Chondrocyte (in vitro differentiated cells): ENCODE results near the gene SYNE1. TPM values are rescaled to one million over a fixed set of nuclear protein-coding genes. Genes with fewer than 3 reads are reported as not detected.
"Not testable (repeated sequence)": the region's sequence is repeated elsewhere in the genome, so short reads cannot be mapped to it uniquely, and the experiment has no call there.

Source experiments
- DNase-seq: peaks from one replicate; pipeline ENCODE4 v3.0.0; 2021; ENCODE audit warnings: mixed read lengths, low spot score
- H3K27ac Mint-ChIP-seq: one replicate; pipeline ENCODE4 v1.8.0; 2021; ENCODE audit warnings: mild to moderate bottlenecking, moderate library complexity, mixed read lengths; ENCODE audit not compliant: unreplicated experiment
- H3K27me3 Mint-ChIP-seq: 2 replicates; pipeline ENCODE4 v1.8.0; 2021; ENCODE audit warnings: low read depth, mixed read lengths
- H3K36me3 Mint-ChIP-seq: 2 replicates; pipeline ENCODE4 v1.8.0; 2021; ENCODE audit warnings: low read depth, mixed read lengths
- H3K4me1 Mint-ChIP-seq: 2 replicates; pipeline ENCODE4 v1.8.0; 2021; ENCODE audit warnings: low read depth, mild to moderate bottlenecking, mixed read lengths
- H3K4me3 Mint-ChIP-seq: one replicate; pipeline ENCODE4 v1.8.0; 2021; ENCODE audit warnings: mild to moderate bottlenecking, moderate library complexity, mixed read lengths; ENCODE audit not compliant: unreplicated experiment
- H3K9me3 Mint-ChIP-seq: 2 replicates; pipeline ENCODE4 v1.8.0; 2021; ENCODE audit warnings: low read depth, mixed read lengths
- long read RNA-seq: library from polyadenylated mRNA; stranded (forward); transcript quantifications from one replicate; pipeline ENCODE4 v2.0.0, GENCODE V29; 2021
- total RNA-seq: library from RNA; stranded (reverse); gene quantifications from 3 replicates; pipeline ENCODE4 v1.2.1, GENCODE V29; 2021
- TF ChIP-seq, protein P1 (sequence below): fragments of 200-600 bp; sonication (generic); IDR thresholded peaks from 2 replicates; pipeline ENCODE4 v1.5.0; 2021; ENCODE audit warnings: antibody characterized with exemption, mild to moderate bottlenecking, moderate library complexity

SYNE1 gene, protein sequence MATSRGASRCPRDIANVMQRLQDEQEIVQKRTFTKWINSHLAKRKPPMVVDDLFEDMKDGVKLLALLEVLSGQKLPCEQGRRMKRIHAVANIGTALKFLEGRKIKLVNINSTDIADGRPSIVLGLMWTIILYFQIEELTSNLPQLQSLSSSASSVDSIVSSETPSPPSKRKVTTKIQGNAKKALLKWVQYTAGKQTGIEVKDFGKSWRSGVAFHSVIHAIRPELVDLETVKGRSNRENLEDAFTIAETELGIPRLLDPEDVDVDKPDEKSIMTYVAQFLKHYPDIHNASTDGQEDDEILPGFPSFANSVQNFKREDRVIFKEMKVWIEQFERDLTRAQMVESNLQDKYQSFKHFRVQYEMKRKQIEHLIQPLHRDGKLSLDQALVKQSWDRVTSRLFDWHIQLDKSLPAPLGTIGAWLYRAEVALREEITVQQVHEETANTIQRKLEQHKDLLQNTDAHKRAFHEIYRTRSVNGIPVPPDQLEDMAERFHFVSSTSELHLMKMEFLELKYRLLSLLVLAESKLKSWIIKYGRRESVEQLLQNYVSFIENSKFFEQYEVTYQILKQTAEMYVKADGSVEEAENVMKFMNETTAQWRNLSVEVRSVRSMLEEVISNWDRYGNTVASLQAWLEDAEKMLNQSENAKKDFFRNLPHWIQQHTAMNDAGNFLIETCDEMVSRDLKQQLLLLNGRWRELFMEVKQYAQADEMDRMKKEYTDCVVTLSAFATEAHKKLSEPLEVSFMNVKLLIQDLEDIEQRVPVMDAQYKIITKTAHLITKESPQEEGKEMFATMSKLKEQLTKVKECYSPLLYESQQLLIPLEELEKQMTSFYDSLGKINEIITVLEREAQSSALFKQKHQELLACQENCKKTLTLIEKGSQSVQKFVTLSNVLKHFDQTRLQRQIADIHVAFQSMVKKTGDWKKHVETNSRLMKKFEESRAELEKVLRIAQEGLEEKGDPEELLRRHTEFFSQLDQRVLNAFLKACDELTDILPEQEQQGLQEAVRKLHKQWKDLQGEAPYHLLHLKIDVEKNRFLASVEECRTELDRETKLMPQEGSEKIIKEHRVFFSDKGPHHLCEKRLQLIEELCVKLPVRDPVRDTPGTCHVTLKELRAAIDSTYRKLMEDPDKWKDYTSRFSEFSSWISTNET (N-terminal part only)
- total RNA-seq = 151 to 182 TPM (median 157 TPM) in 3 replicates
- long read RNA-seq, partial matches to known transcripts = 10 of 18 reads
- long read RNA-seq, other reads (novel, unspliced or antisense) = 7 of 18 reads

DNA sequence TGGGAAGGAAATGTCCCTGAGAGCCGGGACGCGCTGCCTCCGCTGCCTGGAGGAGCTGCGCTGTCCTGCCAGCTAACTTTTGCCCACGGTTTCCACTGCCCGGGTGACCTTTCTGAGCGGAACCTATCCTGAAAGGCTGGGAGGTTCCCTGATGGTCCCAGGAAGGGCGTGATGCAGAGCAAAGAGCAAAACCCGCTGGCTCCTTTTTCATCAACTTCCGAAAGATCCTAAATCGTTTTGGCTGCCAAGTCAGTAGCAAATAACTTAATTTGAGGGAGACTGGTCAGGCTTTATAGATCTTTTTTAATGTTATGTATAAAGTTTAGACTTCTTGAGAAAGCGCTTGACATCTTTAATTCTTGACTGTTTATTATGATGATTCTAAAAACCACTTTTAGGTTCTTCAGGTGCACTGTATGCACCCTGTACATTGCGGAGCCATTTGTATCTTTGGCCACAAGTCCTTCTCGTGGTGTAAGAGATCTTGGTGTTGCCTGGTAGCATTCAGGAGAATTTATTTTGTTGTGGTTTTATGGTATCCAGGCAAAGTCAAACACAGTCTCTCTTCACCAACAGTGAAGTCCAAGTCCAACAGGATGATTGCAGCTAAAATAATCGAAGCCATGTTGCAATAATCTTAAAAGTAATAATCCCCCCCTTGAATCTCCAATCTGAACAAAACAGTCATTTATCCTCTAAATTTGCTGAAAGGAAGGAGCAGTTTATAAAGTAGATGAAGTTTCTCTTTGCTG, at the start of gene SYNE1:
SYNE1 (minus strand) TSS at position 67 of the 752 bp plus-strand sequence. CDS start 9,031 bp downstream, outside the sequence.
- Mint-ChIP-seq H3K4me1 (peaks cover 13% of the 10 kb centered on the region), H3K4me3 (peak within 1 kb of the TSS; percentile 83), H3K36me3 (no peaks in the 10 kb centered on the region), H3K27me3 (peaks cover 26% of the 10 kb centered on the region), H3K27ac (no peak within 1 kb of the TSS), H3K9me3 (no peaks in the 10 kb centered on the region)
- TF ChIP-seq, protein P1, sequence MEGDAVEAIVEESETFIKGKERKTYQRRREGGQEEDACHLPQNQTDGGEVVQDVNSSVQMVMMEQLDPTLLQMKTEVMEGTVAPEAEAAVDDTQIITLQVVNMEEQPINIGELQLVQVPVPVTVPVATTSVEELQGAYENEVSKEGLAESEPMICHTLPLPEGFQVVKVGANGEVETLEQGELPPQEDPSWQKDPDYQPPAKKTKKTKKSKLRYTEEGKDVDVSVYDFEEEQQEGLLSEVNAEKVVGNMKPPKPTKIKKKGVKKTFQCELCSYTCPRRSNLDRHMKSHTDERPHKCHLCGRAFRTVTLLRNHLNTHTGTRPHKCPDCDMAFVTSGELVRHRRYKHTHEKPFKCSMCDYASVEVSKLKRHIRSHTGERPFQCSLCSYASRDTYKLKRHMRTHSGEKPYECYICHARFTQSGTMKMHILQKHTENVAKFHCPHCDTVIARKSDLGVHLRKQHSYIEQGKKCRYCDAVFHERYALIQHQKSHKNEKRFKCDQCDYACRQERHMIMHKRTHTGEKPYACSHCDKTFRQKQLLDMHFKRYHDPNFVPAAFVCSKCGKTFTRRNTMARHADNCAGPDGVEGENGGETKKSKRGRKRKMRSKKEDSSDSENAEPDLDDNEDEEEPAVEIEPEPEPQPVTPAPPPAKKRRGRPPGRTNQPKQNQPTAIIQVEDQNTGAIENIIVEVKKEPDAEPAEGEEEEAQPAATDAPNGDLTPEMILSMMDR = no peak
- no peak for DNase-seq

DNA sequence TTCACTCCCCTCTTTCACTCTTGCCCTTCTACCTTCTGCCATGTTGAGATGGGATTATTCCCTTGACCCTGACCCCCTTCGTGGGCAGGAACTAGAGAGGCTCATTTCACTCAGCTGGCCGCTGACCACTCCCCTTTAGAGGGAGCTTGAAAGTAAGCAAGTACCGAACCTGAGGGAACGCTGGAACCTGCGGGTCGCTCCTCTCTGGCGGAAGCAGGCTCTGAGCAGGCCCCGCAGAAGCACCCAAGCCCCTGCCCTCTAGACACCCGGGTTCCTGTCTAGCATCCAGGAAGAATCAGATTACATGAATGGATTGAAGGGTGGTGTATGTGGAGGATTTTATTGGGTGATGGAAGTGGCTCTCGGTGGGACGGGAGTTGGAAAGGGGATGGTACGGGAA, 48.7 kb upstream of the SYNE1 start:
- H3K27me3 Mint-ChIP-seq = peaks cover 16% of the 10 kb centered on the region
- no peak overlapping the region for H3K4me3 Mint-ChIP-seq

DNA sequence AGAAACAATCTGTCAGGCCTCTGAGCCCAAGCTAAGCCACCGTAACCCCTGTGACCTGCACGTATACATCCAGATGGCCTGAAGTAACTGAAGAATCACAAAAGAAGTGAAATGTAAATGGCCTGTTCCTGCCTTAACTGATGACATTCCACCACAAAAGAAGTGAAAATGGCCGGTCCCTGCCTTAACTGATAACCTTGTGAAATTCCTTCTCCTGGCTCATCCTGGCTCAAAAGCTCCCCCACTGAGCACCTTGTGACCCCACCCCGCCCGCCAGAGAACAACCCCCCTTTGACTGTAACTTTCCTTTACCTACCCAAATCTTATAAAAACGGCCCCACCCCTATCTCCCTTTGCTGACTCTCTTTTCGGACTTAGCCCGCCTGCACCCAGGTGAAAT, 45.8 kb upstream of the SYNE1 start:
- H3K27me3 Mint-ChIP-seq = peaks cover 18% of the 10 kb centered on the region
- H3K36me3 Mint-ChIP-seq, H3K9me3 Mint-ChIP-seq, DNase-seq, H3K4me1 Mint-ChIP-seq, H3K27ac Mint-ChIP-seq, H3K4me3 Mint-ChIP-seq: not testable (repeated sequence)

More for the DNA sequence above, 48.7 kb upstream of the SYNE1 start:
- no peaks in the 10 kb centered on the region for H3K4me1 Mint-ChIP-seq
- TF ChIP-seq, protein P1 = no peak
- no peaks in the 10 kb centered on the region for H3K36me3 Mint-ChIP-seq
- DNase-seq = no peak
- H3K27ac Mint-ChIP-seq = no peak overlapping the region
- no peaks in the 10 kb centered on the region for H3K9me3 Mint-ChIP-seq

DNA sequence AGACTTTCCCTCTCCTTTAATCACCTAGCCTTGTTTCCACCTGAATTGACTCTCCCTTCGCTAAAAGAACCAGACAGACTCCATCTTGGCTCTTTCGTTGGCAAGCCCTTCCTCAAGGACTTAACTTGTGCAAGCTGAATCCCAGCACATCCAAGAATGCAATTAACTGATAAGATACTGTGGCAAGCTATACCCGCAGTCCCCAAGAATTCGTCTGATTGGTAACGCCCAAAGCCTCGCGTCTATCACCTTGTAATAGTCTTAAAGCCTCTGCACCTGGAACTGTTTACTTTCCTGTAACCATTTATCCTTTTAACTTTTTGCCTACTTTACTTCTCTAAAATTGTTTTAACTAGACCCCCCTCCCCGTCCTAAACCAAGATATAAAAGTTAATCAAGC, 45.0 kb upstream of the SYNE1 start:
- Mint-ChIP-seq H3K36me3 (no peaks in the 10 kb centered on the region), H3K4me1 (no peaks in the 10 kb centered on the region), H3K27ac (no peak overlapping the region), H3K9me3 (no peaks in the 10 kb centered on the region), H3K4me3 (no peak overlapping the region), H3K27me3 (peaks cover 20% of the 10 kb centered on the region)
- TF ChIP-seq, protein P1 = no peak
- DNase-seq = no peak

DNA sequence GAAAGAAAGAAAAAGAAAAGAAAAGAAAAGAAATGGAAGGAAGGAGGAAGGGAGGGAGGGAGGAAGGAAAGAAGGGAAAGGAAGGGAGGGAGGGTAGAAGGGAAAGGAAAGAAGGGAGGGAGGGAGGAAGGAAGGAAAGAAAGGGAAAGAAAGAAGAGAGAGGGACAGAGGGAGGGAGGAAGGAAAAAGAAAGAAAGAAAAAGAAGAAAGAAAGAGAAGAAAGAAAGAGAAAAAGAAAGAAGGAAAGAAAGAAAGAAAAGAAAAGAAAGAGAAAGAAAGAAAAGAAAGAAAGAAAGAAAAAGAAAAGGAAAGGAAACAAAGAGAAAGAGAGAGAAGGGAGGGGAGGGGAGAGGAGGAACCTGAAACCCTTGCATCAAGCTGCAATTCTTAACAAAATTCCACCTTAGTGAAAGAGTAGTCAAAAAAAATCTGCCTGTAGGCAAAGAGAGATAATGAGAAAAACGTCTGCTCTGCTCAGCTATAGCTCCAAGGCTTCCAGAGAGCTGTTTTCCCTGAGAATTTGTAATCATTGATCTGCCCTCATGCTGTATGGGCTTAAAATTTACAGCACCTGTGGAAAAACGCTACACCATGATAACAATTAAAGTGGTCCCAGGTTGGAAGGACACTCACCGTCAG, 43.8 kb upstream of the SYNE1 start:
- TF ChIP-seq, protein P1 = no peak
- peaks cover 24% of the 10 kb centered on the region for H3K27me3 Mint-ChIP-seq
- no peaks in the 10 kb centered on the region for H3K36me3 Mint-ChIP-seq
- H3K4me3 Mint-ChIP-seq = no peak overlapping the region
- DNase-seq = no peak
- H3K27ac Mint-ChIP-seq = no peak overlapping the region
- H3K9me3 Mint-ChIP-seq = no peaks in the 10 kb centered on the region
- no peaks in the 10 kb centered on the region for H3K4me1 Mint-ChIP-seq
